K562 (cell line): ENCODE measurements around the gene ASS1. TPM values are rescaled to one million over a fixed set of nuclear protein-coding genes. Genes with fewer than 3 reads are reported as not detected.
A peak's percentile ranks its signal among the peaks of the same experiment; 100 is the strongest.

Experiments
- ASH1L ChIP-seq: fragments of 450-650 bp; IDR thresholded peaks from 2 replicates; pipeline ENCODE4 v1.6.1; 2018; ENCODE audit warnings: borderline replicate concordance, mild to moderate bottlenecking, low read depth; ENCODE audit not compliant: partially characterized antibody
- BRCA1 ChIP-seq, 2 experiments: fragments of 450-650 bp in 1 of 2; sonication (generic) in 1 of 2; formaldehyde crosslinking in 1 of 2; IDR thresholded peaks; 2 replicates each; pipeline versions ENCODE4 v1.5.0 to v1.6.1; 2017 to 2020; ENCODE audit warnings: mild to moderate bottlenecking in 1 of 2, missing genetic modification reagents in 1 of 2
- CHCHD3 ChIP-seq: fragments of 250-450 bp; sonication (Bioruptor Pico); IDR thresholded peaks from 2 replicates; pipeline ENCODE4 v2.1.2; 2022; ENCODE audit warnings: mild to moderate bottlenecking
- EGR1 ChIP-seq: fragments of 450-650 bp; conservative IDR thresholded peaks from 2 replicates; pipeline ENCODE4 v1.6.1; 2017; ENCODE audit warnings: mild to moderate bottlenecking
- HIVEP1 ChIP-seq: fragments of 250-450 bp; sonication (Bioruptor Pico); IDR thresholded peaks from 2 replicates; pipeline ENCODE4 v1.4.0; 2020; ENCODE audit warnings: mild to moderate bottlenecking
- JUN ChIP-seq, 2 experiments: sonication (generic) in 1 of 2; formaldehyde crosslinking in 1 of 2; IDR thresholded peaks; 2 replicates each; pipeline versions ENCODE4 v1.6.1 to v1.8.0; 2012 to 2022; ENCODE audit warnings: borderline replicate concordance in 2 of 2, mild to moderate bottlenecking in 2 of 2, improper control_type of control experiment in 1 of 2, low read depth in 1 of 2, low read length in 1 of 2, missing genetic modification reagents in 1 of 2
- KLF10 ChIP-seq: fragments of 250-450 bp; sonication (Bioruptor Pico); IDR thresholded peaks from 2 replicates; pipeline ENCODE4 v1.6.1; 2021; ENCODE audit warnings: matching md5 sums
- MAFF ChIP-seq: IDR thresholded peaks from 2 replicates; pipeline ENCODE4 v1.6.1; 2012; ENCODE audit warnings: low read length, improper control_type of control experiment
- MAZ ChIP-seq, 2 experiments: fragments of 450-650 bp in 1 of 2; sonication (generic) in 1 of 2; formaldehyde crosslinking; IDR thresholded peaks in 1 of 2; conservative IDR thresholded peaks in 1 of 2; 2 replicates each; pipeline versions ENCODE4 v1.4.0 to v1.5.0; 2020; ENCODE audit warnings: mild to moderate bottlenecking in 1 of 2, missing genetic modification reagents in 1 of 2
- MCM5 ChIP-seq: fragments of 450-650 bp; IDR thresholded peaks from 2 replicates; pipeline ENCODE4 v1.6.1; 2016; ENCODE audit warnings: low read depth
- MTA2 ChIP-seq: fragments of 450-650 bp; IDR thresholded peaks from 2 replicates; pipeline ENCODE4 v1.6.1; 2016; ENCODE audit warnings: low read depth
- NR2F6 ChIP-seq: fragments of 450-650 bp; formaldehyde crosslinking; IDR thresholded peaks from 2 replicates; pipeline ENCODE4 v1.4.0; 2020; ENCODE audit warnings: mild to moderate bottlenecking
- RFX7 ChIP-seq: fragments of 250-450 bp; sonication (Bioruptor Pico); IDR thresholded peaks from 2 replicates; pipeline ENCODE4 v1.5.1; 2021; ENCODE audit warnings: mild to moderate bottlenecking
- SIN3B ChIP-seq: fragments of 450-650 bp; IDR thresholded peaks from 2 replicates; pipeline ENCODE4 v1.6.1; 2017; ENCODE audit warnings: low read depth, mild to moderate bottlenecking, moderate library complexity
- SMAD1 ChIP-seq: fragments of 150-350 bp; IDR thresholded peaks from 2 replicates; pipeline ENCODE4 v1.6.1; 2014; ENCODE audit warnings: low read length, low read depth; ENCODE audit not compliant: partially characterized antibody
- SMARCB1 ChIP-seq: IDR thresholded peaks from 2 replicates; pipeline ENCODE4 v1.6.1; 2011; ENCODE audit warnings: improper control_type of control experiment, low read depth; ENCODE audit not compliant: insufficient read length
- SMC3 ChIP-seq: conservative IDR thresholded peaks from 2 replicates; pipeline ENCODE4 v1.6.1; 2011; ENCODE audit warnings: low read depth, low read length, improper control_type of control experiment; ENCODE audit not compliant: insufficient read depth
- STAT5B ChIP-seq: fragments of 250-450 bp; sonication (Bioruptor Pico); IDR thresholded peaks from 2 replicates; pipeline ENCODE4 v1.8.0; 2021; ENCODE audit warnings: mild to moderate bottlenecking, inconsistent platforms
- XRCC3 ChIP-seq: fragments of 450-650 bp; IDR thresholded peaks from 2 replicates; pipeline ENCODE4 v1.6.1; 2017; ENCODE audit warnings: mild to moderate bottlenecking, moderate library complexity
- XRCC5 ChIP-seq: fragments of 200-400 bp; formaldehyde crosslinking; IDR thresholded peaks from 2 replicates; pipeline ENCODE4 v1.6.1; 2017; ENCODE audit warnings: low read depth, mild to moderate bottlenecking, low read length
- ZFP36 ChIP-seq: fragments of 150-350 bp; IDR thresholded peaks from 2 replicates; pipeline ENCODE4 v1.6.1; 2018; ENCODE audit warnings: low read length, low read depth; ENCODE audit not compliant: partially characterized antibody
- ZFPM2 ChIP-seq: fragments of 250-450 bp; sonication (Bioruptor Pico); IDR thresholded peaks from 2 replicates; pipeline ENCODE4 v1.5.1; 2022; ENCODE audit warnings: mild to moderate bottlenecking
- ZFX ChIP-seq: sonication (generic); formaldehyde crosslinking; IDR thresholded peaks from 2 replicates; pipeline ENCODE4 v1.8.0; 2022; ENCODE audit warnings: mild to moderate bottlenecking, missing genetic modification reagents, moderate library complexity
- ZNF12 ChIP-seq: sonication (generic); formaldehyde crosslinking; IDR thresholded peaks from 2 replicates; pipeline ENCODE4 v1.4.0; 2020; ENCODE audit warnings: mild to moderate bottlenecking, missing genetic modification reagents
- ZNF212 ChIP-seq: fragments of 450-650 bp; formaldehyde crosslinking; IDR thresholded peaks from 2 replicates; pipeline ENCODE4 v1.4.0; 2020; ENCODE audit warnings: mild to moderate bottlenecking
- ZNF239 ChIP-seq: fragments of 250-450 bp; sonication (Bioruptor Pico); IDR thresholded peaks from 2 replicates; pipeline ENCODE4 v1.4.0; 2020; ENCODE audit warnings: mild to moderate bottlenecking
- ZNF347 ChIP-seq: fragments of 450-650 bp; formaldehyde crosslinking; IDR thresholded peaks from 2 replicates; pipeline ENCODE4 v1.4.0; 2020; ENCODE audit warnings: low read depth, mild to moderate bottlenecking, moderate library complexity
- ZNF717 ChIP-seq: fragments of 250-450 bp; sonication (Bioruptor Pico); IDR thresholded peaks from 2 replicates; pipeline ENCODE4 v1.5.0; 2021
- polyA plus RNA-seq, 8 experiments: library from polyadenylated mRNA; depleted of rRNA in 4 of 8; stranded (reverse) in 5 of 8; unstranded in 3 of 8; fragments of >200 nt; fragmentation: Nextera tagmentation in 2 of 8; fragmentation: Illumina TruSeq in 1 of 8; extraction: Ambion mirVana in 2 of 8; extraction: Trizol in 1 of 8; gene quantifications; 2 replicates each; pipeline versions ENCODE4 v1.2.1 to v1.2.3, GENCODE V29; 2011 to 2014; ENCODE audit warnings: inconsistent platforms in 1 of 8, missing spikeins in 1 of 8
- total RNA-seq, 7 experiments: library from RNA; depleted of rRNA in 6 of 7; stranded (reverse); fragments of >200 nt in 6 of 7; fragmentation: Illumina TruSeq in 2 of 7; extraction: Trizol in 2 of 7; gene quantifications; 2 replicates each; pipeline versions ENCODE4 v1.2.1 to v1.2.3, GENCODE V29; 2011 to 2021; ENCODE audit warnings: low replicate concordance in 1 of 7
- TF ChIP-seq, protein P1 (sequence below), 2 experiments: fragments of 150-350 bp in 1 of 2; IDR thresholded peaks; 2 replicates each; pipeline ENCODE4 v1.6.1; 2012 to 2016; ENCODE audit warnings: low read depth in 2 of 2, low read length in 2 of 2, mild to moderate bottlenecking in 1 of 2, moderate library complexity in 1 of 2

Gene ASS1
- total and polyA plus RNA-seq, 9 of the 15 experiments (the other 6 are each of a cell fraction or from before 2014, with no cell fraction given): 1.5 to 5.7 (median 3.7) TPM

- TF ChIP-seq ZFP36 (peak; percentile 30), SMARCB1 (no peak), XRCC5 (no peak), HIVEP1 (CRISPR knock-in tag) (no peak), ASH1L (peak; percentile 33), JUN (IDR thresholded peaks at IDR 0.05; ENCODE audit: borderline replicate concordance, low read depth, low read length) (peak; percentile 71; the same call in 1 of the 2 replicates), JUN (CRISPR knock-in tag; IDR thresholded peaks at IDR 0.05; ENCODE audit: borderline replicate concordance) (no peak), STAT5B (CRISPR knock-in tag) (no peak), MAZ (CRISPR knock-in tag; conservative IDR thresholded peaks at IDR 0.05 in 1 of 2, IDR thresholded peaks at IDR 0.05 in 1 of 2) (peak; percentile 79 to 91), NR2F6 (CRISPR knock-in tag) (no peak), MCM5 (no peak), MTA2 (peak; percentile 96), XRCC3 (no peak), ZNF717 (CRISPR knock-in tag) (no peak), ZNF239 (CRISPR knock-in tag) (peak; percentile 50; the same call in 1 of the 2 replicates), EGR1 (peak; percentile 67), CHCHD3 (CRISPR knock-in tag) (no peak), ZNF347 (CRISPR knock-in tag) (no peak), ZNF212 (CRISPR knock-in tag) (no peak), BRCA1 (IDR thresholded peaks at IDR 0.05) (no peak), BRCA1 (CRISPR knock-in tag; IDR thresholded peaks at IDR 0.05) (no peak), SIN3B (no peak), ZFX (CRISPR knock-in tag) (peak; percentile 39), ZNF12 (CRISPR knock-in tag) (no peak), KLF10 (CRISPR knock-in tag) (no peak), MAFF (no peak), SMAD1 (peak; percentile 76), ZFPM2 (CRISPR knock-in tag) (no peak), SMC3 (no peak), RFX7 (CRISPR knock-in tag) (no peak)
- TF ChIP-seq, protein P1, sequence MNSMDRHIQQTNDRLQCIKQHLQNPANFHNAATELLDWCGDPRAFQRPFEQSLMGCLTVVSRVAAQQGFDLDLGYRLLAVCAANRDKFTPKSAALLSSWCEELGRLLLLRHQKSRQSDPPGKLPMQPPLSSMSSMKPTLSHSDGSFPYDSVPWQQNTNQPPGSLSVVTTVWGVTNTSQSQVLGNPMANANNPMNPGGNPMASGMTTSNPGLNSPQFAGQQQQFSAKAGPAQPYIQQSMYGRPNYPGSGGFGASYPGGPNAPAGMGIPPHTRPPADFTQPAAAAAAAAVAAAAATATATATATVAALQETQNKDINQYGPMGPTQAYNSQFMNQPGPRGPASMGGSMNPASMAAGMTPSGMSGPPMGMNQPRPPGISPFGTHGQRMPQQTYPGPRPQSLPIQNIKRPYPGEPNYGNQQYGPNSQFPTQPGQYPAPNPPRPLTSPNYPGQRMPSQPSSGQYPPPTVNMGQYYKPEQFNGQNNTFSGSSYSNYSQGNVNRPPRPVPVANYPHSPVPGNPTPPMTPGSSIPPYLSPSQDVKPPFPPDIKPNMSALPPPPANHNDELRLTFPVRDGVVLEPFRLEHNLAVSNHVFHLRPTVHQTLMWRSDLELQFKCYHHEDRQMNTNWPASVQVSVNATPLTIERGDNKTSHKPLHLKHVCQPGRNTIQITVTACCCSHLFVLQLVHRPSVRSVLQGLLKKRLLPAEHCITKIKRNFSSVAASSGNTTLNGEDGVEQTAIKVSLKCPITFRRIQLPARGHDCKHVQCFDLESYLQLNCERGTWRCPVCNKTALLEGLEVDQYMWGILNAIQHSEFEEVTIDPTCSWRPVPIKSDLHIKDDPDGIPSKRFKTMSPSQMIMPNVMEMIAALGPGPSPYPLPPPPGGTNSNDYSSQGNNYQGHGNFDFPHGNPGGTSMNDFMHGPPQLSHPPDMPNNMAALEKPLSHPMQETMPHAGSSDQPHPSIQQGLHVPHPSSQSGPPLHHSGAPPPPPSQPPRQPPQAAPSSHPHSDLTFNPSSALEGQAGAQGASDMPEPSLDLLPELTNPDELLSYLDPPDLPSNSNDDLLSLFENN (IDR thresholded peaks at IDR 0.05; ENCODE audit: low read depth in 2 of 2, low read length in 2 of 2): peak in 1 of 2 experiments; percentile 95; a peak in 2 of 4 replicates
Measured at GRCh38 chr9:130537346-130538050, 92.7 kb downstream of the ASS1 start (continued).
